ENCODE results near the gene BLVRB.

DNA sequence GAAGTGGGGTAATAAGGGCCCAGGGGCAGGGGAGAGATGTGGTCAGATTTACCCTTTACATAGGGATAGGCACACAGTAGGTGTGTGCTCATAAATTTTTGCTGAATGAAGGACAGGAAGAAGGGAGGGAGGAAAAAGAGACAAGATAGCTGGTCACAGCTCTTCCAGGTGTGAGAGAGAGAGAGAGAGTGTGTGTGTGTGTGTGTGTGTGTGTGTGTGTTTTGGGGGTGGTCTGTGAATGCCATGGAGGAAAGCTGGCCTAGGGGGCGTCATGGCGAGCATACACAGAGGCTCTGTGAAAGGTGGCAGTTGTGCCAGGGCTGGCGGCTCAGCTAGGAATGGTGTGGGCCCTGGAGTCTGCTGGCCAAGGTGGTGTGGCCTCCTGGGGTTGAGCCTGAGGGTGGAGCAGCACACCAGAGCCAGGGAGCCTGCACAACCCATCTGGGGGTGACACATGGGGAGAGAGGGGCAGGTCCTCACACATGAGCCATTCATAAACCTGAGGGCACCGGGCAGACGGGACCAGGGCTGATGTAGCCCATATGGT, 46.4 kb downstream of the BLVRB start:
- no peak for TF ChIP-seq CTCF (IDR thresholded peaks at IDR 0.05; ENCODE audit: insufficient read depth, low read length)
- TF ChIP-seq, protein P1, sequence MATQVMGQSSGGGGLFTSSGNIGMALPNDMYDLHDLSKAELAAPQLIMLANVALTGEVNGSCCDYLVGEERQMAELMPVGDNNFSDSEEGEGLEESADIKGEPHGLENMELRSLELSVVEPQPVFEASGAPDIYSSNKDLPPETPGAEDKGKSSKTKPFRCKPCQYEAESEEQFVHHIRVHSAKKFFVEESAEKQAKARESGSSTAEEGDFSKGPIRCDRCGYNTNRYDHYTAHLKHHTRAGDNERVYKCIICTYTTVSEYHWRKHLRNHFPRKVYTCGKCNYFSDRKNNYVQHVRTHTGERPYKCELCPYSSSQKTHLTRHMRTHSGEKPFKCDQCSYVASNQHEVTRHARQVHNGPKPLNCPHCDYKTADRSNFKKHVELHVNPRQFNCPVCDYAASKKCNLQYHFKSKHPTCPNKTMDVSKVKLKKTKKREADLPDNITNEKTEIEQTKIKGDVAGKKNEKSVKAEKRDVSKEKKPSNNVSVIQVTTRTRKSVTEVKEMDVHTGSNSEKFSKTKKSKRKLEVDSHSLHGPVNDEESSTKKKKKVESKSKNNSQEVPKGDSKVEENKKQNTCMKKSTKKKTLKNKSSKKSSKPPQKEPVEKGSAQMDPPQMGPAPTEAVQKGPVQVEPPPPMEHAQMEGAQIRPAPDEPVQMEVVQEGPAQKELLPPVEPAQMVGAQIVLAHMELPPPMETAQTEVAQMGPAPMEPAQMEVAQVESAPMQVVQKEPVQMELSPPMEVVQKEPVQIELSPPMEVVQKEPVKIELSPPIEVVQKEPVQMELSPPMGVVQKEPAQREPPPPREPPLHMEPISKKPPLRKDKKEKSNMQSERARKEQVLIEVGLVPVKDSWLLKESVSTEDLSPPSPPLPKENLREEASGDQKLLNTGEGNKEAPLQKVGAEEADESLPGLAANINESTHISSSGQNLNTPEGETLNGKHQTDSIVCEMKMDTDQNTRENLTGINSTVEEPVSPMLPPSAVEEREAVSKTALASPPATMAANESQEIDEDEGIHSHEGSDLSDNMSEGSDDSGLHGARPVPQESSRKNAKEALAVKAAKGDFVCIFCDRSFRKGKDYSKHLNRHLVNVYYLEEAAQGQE (IDR thresholded peaks at IDR 0.05; ENCODE audit: insufficient replicate concordance, low read depth), result no peak
